PC-9 (cell line): ENCODE results near the gene CSNK2A2. TPM values are rescaled to one million over a fixed set of nuclear protein-coding genes. Genes with fewer than 3 reads are reported as not detected.

Experiments
- BruUV-seq: library from RNA; stranded (reverse); fragments of 400-500 nt; replicated peaks from 2 replicates; lab custom pipeline; 2021; lab: Mats Ljungman, UMichigan
- CTCF ChIA-PET: fragments of 300-600 bp; sonication (Branson Sonifier 250); formaldehyde crosslinking; loops from one replicate; lab custom pipeline; 2022; ENCODE audit warnings: antibody characterized with exemption; lab: Charles Lee
- POLR2A ChIA-PET: fragments of 300-600 bp; sonication (Branson Sonifier 250); formaldehyde crosslinking; loops from one replicate; lab custom pipeline; 2022; ENCODE audit warnings: antibody characterized with exemption; ENCODE audit not compliant: unreplicated experiment; lab: Charles Lee
- DNase-seq, 2 experiments: peaks; one replicate each; pipeline versions ENCODE4 v3.0.0 to v3.0.0-alpha.2; 2015 to 2022; ENCODE audit warnings: mixed read lengths in 1 of 2
- H2AFZ ChIP-seq: fragments of 200-600 bp; sonication (generic); 2 replicates; pipeline ENCODE4 v1.8.1; 2017; ENCODE audit warnings: antibody characterized with exemption
- H3F3A ChIP-seq: fragments of 200-600 bp; sonication (generic); 2 replicates; pipeline ENCODE4 v1.8.1; 2017; ENCODE audit warnings: antibody characterized with exemption, mild to moderate bottlenecking, low read depth; ENCODE audit not compliant: insufficient read depth
- H3K27ac ChIP-seq: fragments of 200-600 bp; sonication (generic); 2 replicates; pipeline ENCODE4 v1.6.1; 2016; ENCODE audit warnings: mixed run types
- H3K27me3 ChIP-seq: fragments of 200-600 bp; sonication (generic); 2 replicates; pipeline ENCODE4 v1.6.1; 2016; ENCODE audit warnings: low read depth, mixed run types; ENCODE audit not compliant: insufficient read depth
- H3K36me3 ChIP-seq: fragments of 200-600 bp; sonication (generic); 2 replicates; pipeline ENCODE4 v1.6.1; 2016; ENCODE audit warnings: low read depth, mixed run types
- H3K4me1 ChIP-seq: fragments of 200-600 bp; sonication (generic); replicated peaks from 2 replicates; pipeline ENCODE4 v1.6.1; 2016; ENCODE audit warnings: mixed run types; ENCODE audit not compliant: insufficient read depth
- H3K4me2 ChIP-seq: fragments of 200-600 bp; sonication (generic); 2 replicates; pipeline ENCODE4 v1.6.1; 2017; ENCODE audit warnings: mixed run types
- H3K4me3 ChIP-seq: fragments of 200-600 bp; sonication (generic); 2 replicates; pipeline ENCODE4 v1.6.1; 2016; ENCODE audit warnings: mixed run types
- H3K79me2 ChIP-seq: fragments of 200-600 bp; sonication (generic); 2 replicates; pipeline ENCODE4 v1.6.1; 2017; ENCODE audit warnings: low read depth, mixed run types
- H3K9me2 ChIP-seq: fragments of 200-600 bp; sonication (generic); 2 replicates; pipeline ENCODE4 v1.8.1; 2017; ENCODE audit warnings: mild to moderate bottlenecking; ENCODE audit not compliant: insufficient read depth
- H3K9me3 ChIP-seq: fragments of 200-600 bp; sonication (generic); 2 replicates; pipeline ENCODE4 v1.8.1; 2016; ENCODE audit warnings: low read depth; ENCODE audit not compliant: insufficient read depth
- H4K20me1 ChIP-seq: fragments of 200-600 bp; sonication (generic); 2 replicates; pipeline ENCODE4 v1.8.1; 2017; ENCODE audit not compliant: insufficient read depth
- CTCF ChIP-seq: fragments of 200-600 bp; sonication (generic); conservative IDR thresholded peaks from 2 replicates; pipeline ENCODE4 v1.6.1; 2017; ENCODE audit warnings: mixed run types, antibody characterized with exemption, mild to moderate bottlenecking, moderate library complexity
- EZH2 ChIP-seq: fragments of 200-600 bp; sonication (generic); IDR thresholded peaks from 2 replicates; pipeline ENCODE4 v1.8.0; 2017; ENCODE audit warnings: antibody characterized with exemption, low read depth
- intact Hi-C: fragments of 100-400 bp; cut with micrococcal nuclease; formaldehyde crosslinking; loops from one replicate; pipeline ENCODE4 v1.10.0; 2022; ENCODE audit not compliant: unreplicated experiment
- total RNA-seq: library from RNA; stranded (reverse); gene quantifications from 2 replicates; pipeline ENCODE4 v1.2.3, GENCODE V29; 2021

The CSNK2A2 gene
- total RNA-seq, 1 experiment from 2014 or later: 100 TPM

- no peak overlapping the region for H3K4me2 ChIP-seq
- H3F3A ChIP-seq: peaks cover 15% of the 10 kb centered on the region; the same call in 1 of the 2 replicates
- H3K36me3 ChIP-seq: peaks cover 17% of the 10 kb centered on the region; the same call in 1 of the 2 replicates
- H3K4me1 ChIP-seq: peaks cover 18% of the 10 kb centered on the region; the same call in 1 of the 2 replicates
- H3K4me3 ChIP-seq: no peak overlapping the region
- intact Hi-C loops: no loop called here
- POLR2A ChIA-PET: no interaction called here
- H2AFZ ChIP-seq: no peak overlapping the region
- DNase-seq: no peak
- H3K27ac ChIP-seq: no peak overlapping the region
- BruUV-seq: no TSS peak
- no peaks in the 10 kb centered on the region for H3K27me3 ChIP-seq
- no peak for TF ChIP-seq EZH2
- no peak for TF ChIP-seq CTCF
- H4K20me1 ChIP-seq: peaks cover 39% of the 10 kb centered on the region
- no peaks in the 10 kb centered on the region for H3K9me2 ChIP-seq
- H3K9me3 ChIP-seq: no peaks in the 10 kb centered on the region
- CTCF ChIA-PET: no interaction called here
- peaks cover 69% of the 10 kb centered on the region for H3K79me2 ChIP-seq
Measured at GRCh38 chr16:58119509-58119845, 78.4 kb downstream of the CSNK2A2 start.

GRCh38 chr16:58118801-58119508 is 79.0 kb downstream of the CSNK2A2 start:
- no peak overlapping the region for H3K27ac ChIP-seq
- DNase-seq: no peak
- H3K4me3 ChIP-seq: no peak overlapping the region
- TF ChIP-seq CTCF: no peak
- H3K79me2 ChIP-seq: peaks cover 64% of the 10 kb centered on the region
- peaks cover 16% of the 10 kb centered on the region; the same call in 1 of the 2 replicates for H3K4me1 ChIP-seq
- peaks cover 34% of the 10 kb centered on the region for H4K20me1 ChIP-seq
- CTCF ChIA-PET: interaction anchor here (0.5 kb wide), 1 partner anchor 534 kb away, joined by 3 read pairs; no protein-coding TSS in a partner anchor
- H3K9me2 ChIP-seq: no peaks in the 10 kb centered on the region
- peaks cover 10% of the 10 kb centered on the region; the same call in 1 of the 2 replicates for H3F3A ChIP-seq
- peaks cover 23% of the 10 kb centered on the region; the same call in 1 of the 2 replicates for H3K36me3 ChIP-seq
- no peaks in the 10 kb centered on the region for H3K27me3 ChIP-seq
- POLR2A ChIA-PET: no interaction called here
- no peak overlapping the region for H2AFZ ChIP-seq
- no peaks in the 10 kb centered on the region for H3K9me3 ChIP-seq
- intact Hi-C loops: no loop called here
- BruUV-seq: no TSS peak
- no peak overlapping the region for H3K4me2 ChIP-seq

GRCh38 chr16:58116529-58116928 is 81.4 kb downstream of the CSNK2A2 start:
- no peak overlapping the region for H2AFZ ChIP-seq
- H3K36me3 ChIP-seq: peaks cover 24% of the 10 kb centered on the region; the same call in 1 of the 2 replicates
- POLR2A ChIA-PET: interaction anchor here (0.5 kb wide), 1 partner anchor 9 kb away, joined by 7 read pairs; no protein-coding TSS in a partner anchor
- CTCF ChIA-PET: no interaction called here
- H3K4me2 ChIP-seq: no peak overlapping the region
- peaks cover 21% of the 10 kb centered on the region for H4K20me1 ChIP-seq
- no peak overlapping the region for H3K4me3 ChIP-seq
- no TSS peak for BruUV-seq
- intact Hi-C loops: no loop called here
- TF ChIP-seq EZH2 (no peak), CTCF (no peak)
- no peak overlapping the region for H3K27ac ChIP-seq
- H3K9me3 ChIP-seq: no peaks in the 10 kb centered on the region
- peaks cover under 1% of the 10 kb centered on the region for H3F3A ChIP-seq
- peaks cover 45% of the 10 kb centered on the region for H3K79me2 ChIP-seq
- peaks cover 8% of the 10 kb centered on the region; the same call in 1 of the 2 replicates for H3K4me1 ChIP-seq
- no peaks in the 10 kb centered on the region for H3K27me3 ChIP-seq
- H3K9me2 ChIP-seq: no peaks in the 10 kb centered on the region
- no peak for DNase-seq
